ENCODE measurements around the gene SUPT3H. TPM values are rescaled to one million over a fixed set of nuclear protein-coding genes. Genes with fewer than 3 reads are reported as not detected.

SUPT3H gene
- total and polyA plus RNA-seq, 2 of the 8 experiments (the other 6 are each of a cell fraction or from before 2014, with no cell fraction given) = 18.8 to 23.0 TPM

DNA sequence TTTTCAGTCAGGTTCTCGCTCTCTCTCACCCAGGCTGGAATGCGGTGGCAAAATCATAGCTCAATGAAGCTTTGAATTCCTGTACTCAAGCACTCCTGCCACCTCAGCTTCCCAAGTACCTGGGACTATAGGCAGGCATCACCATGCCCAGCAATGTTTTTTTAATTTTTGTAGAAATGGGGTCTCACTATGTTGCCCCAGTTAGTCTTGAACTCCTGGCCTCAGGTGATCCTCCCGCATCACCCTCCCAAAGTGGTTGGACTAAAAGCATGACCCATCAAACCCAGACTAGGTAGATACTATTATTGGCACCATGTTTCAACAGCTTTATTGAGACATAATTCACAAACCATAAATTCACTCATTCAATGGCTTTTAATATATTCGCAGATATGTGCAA is 122.3 kb downstream of the SUPT3H start:
- Histone ChIP-seq H3K23ac (ENCODE audit: insufficient read length) (no peak overlapping the region), H3K56ac (replicated peaks; ENCODE audit: insufficient read length, low read depth, low read length) (no peak overlapping the region), H3K4me1 (replicated peaks in 1 of 4; ENCODE audit: control insufficient read depth in 3 of 4, insufficient read depth in 4 of 4, low read length in 3 of 4) (no peaks in the 10 kb centered on the region), H3K27me3 (replicated peaks in 1 of 4; ENCODE audit: control insufficient read depth in 3 of 4, extremely low read depth in 1 of 4, insufficient read depth in 3 of 4, low read length in 3 of 4) (no peaks in the 10 kb centered on the region), H3K79me2 (ENCODE audit: control insufficient read depth in 1 of 2, insufficient read depth in 2 of 2, low read length in 2 of 2) (no peaks in the 10 kb centered on the region), H3K79me1 (ENCODE audit: low read depth, low read length) (no peaks in the 10 kb centered on the region), H2BK12ac (ENCODE audit: low read depth, low read length) (no peak overlapping the region), H2AK5ac (ENCODE audit: low read depth, low read length) (no peak overlapping the region), H3K4me2 (ENCODE audit: insufficient read depth in 1 of 2, low read depth in 2 of 2, low read length in 2 of 2) (no peak overlapping the region), H3K36me3 (ENCODE audit: control insufficient read depth in 2 of 4, insufficient read depth in 4 of 4, low read length in 3 of 4) (no peaks in the 10 kb centered on the region), H3K4me3 (ENCODE audit: extremely low read depth in 1 of 4, insufficient read depth in 2 of 4, low read depth in 3 of 4, low read length in 4 of 4) (no peak overlapping the region), H3K18ac (ENCODE audit: extremely low read depth, low read length) (no peak overlapping the region), H2BK20ac (ENCODE audit: low read length) (no peak overlapping the region), H2BK120ac (replicated peaks; ENCODE audit: low read depth, low read length) (no peak overlapping the region), H4K8ac (ENCODE audit: extremely low read depth, insufficient read depth, low read length) (no peak overlapping the region), H4K91ac (replicated peaks; ENCODE audit: insufficient read length, low read length) (no peak overlapping the region), H3K23me2 (ENCODE audit: low read depth, low read length) (no peaks in the 10 kb centered on the region), H2BK5ac (ENCODE audit: low read depth, low read length) (no peak overlapping the region), H4K5ac (ENCODE audit: insufficient read length, low read depth, low read length) (no peak overlapping the region), H3K9ac (replicated peaks in 1 of 4; ENCODE audit: extremely low read depth in 1 of 4, low read depth in 3 of 4, low read length in 3 of 4) (no peak overlapping the region), H3K9me3 (ENCODE audit: insufficient read depth in 2 of 2, low read depth in 1 of 2, low read length in 1 of 2) (no peaks in the 10 kb centered on the region), H2AFZ (ENCODE audit: low read length) (no peak overlapping the region), H2BK15ac (ENCODE audit: low read length) (no peak overlapping the region), H4K20me1 (replicated peaks in 1 of 2; ENCODE audit: control insufficient read depth in 1 of 2, insufficient read depth in 2 of 2, low read length in 2 of 2) (no peaks in the 10 kb centered on the region), H3K4ac (replicated peaks; ENCODE audit: insufficient read length, low read depth, low read length) (no peak overlapping the region), H3K27ac (ENCODE audit: low read depth, low read length) (no peak overlapping the region), H3K14ac (ENCODE audit: insufficient read length) (no peak overlapping the region)
- 99% methylated on average over 4 of the region's 4 CpGs; no CpG with 5 or more reads in 1 of the 2 experiments for WGBS, 2 experiments (ENCODE audit: extremely low coverage in 1 of 2, insufficient coverage in 1 of 2, insufficient read length in 1 of 2, insufficient replicate concordance in 2 of 2, low coverage in 1 of 2, low lambda C conversion rate in 2 of 2, missing lambda C conversion rate in 1 of 2)
- POLR2A ChIA-PET (ENCODE audit: partially characterized antibody) = interaction anchor here (0.7 kb wide), 1 partner anchor 528 kb away, joined by 3 read pairs; no protein-coding TSS in a partner anchor
- CTCF ChIA-PET (ENCODE audit: partially characterized antibody) = no interaction called here
- no peak for TF ChIP-seq RNF2 (IDR thresholded peaks at IDR 0.05; ENCODE audit: borderline replicate concordance, low read depth, low read length, missing control alignments, poor library complexity, severe bottlenecking)
- no peak for DNase-seq (ENCODE audit: low read depth in 1 of 2, low spot score in 2 of 2)
- no peak for FAIRE-seq
